ENCODE measurements around the gene YEATS2. TPM values are rescaled to one million over a fixed set of nuclear protein-coding genes. Genes with fewer than 3 reads are reported as not detected.

Gene YEATS2
- total and polyA plus RNA-seq, 2 of the 4 experiments (the other 2 are of a cell fraction) = 30.1 to 43.0 TPM

- Histone ChIP-seq H3K4me3 (ENCODE audit: insufficient read depth, low read depth, low read length) (no peak overlapping the region), H2BK20ac (ENCODE audit: low read depth, low read length) (no peak overlapping the region), H3K9me3 (ENCODE audit: control insufficient read depth, insufficient read depth, low read length) (no peaks in the 10 kb centered on the region), H2AK5ac (ENCODE audit: low read depth, low read length) (no peak overlapping the region), H3K14ac (replicated peaks; ENCODE audit: low read depth, low read length) (no peak overlapping the region), H2BK120ac (ENCODE audit: low read depth, low read length) (no peak overlapping the region), H2BK15ac (ENCODE audit: low read depth, low read length) (no peak overlapping the region), H4K5ac (ENCODE audit: low read depth, low read length) (no peak overlapping the region), H3K9me1 (ENCODE audit: insufficient read depth, low read length) (no peaks in the 10 kb centered on the region), H3K27ac (ENCODE audit: insufficient read depth, low read length) (no peak overlapping the region), H3K18ac (ENCODE audit: low read depth, low read length) (no peak overlapping the region), H2AFZ (replicated peaks; ENCODE audit: low read length, poor library complexity) (no peak overlapping the region), H2BK5ac (ENCODE audit: low read depth, low read length, poor library complexity, severe bottlenecking) (no peak overlapping the region), H4K8ac (ENCODE audit: low read depth in 2 of 2, low read length in 2 of 2) (no peak overlapping the region), H2AK9ac (replicated peaks; ENCODE audit: low read depth, low read length, poor library complexity) (no peak overlapping the region), H3K23ac (ENCODE audit: low read depth, low read length) (no peak overlapping the region), H3K56ac (ENCODE audit: extremely low read depth, insufficient read depth, low read length) (no peak overlapping the region), H4K20me1 (ENCODE audit: insufficient read depth, low read length) (peaks cover 4% of the 10 kb centered on the region), H4K91ac (ENCODE audit: insufficient read depth, low read depth, low read length) (no peak overlapping the region), H3K79me1 (ENCODE audit: low read depth in 1 of 2, low read length in 2 of 2) (peaks cover 0 to 6% of the 10 kb centered on the region in 2 experiments; a peak in 2 of 4 replicates), H3K4ac (ENCODE audit: low read depth, low read length) (no peak overlapping the region), H3K4me2 (ENCODE audit: low read depth, low read length) (no peak overlapping the region), H3K36me3 (ENCODE audit: control insufficient read depth, insufficient read depth, low read length) (peaks cover 75% of the 10 kb centered on the region), H3K4me1 (ENCODE audit: control insufficient read depth, insufficient read depth, low read length) (no peaks in the 10 kb centered on the region), H3K27me3 (ENCODE audit: control insufficient read depth, insufficient read depth, low read length) (no peaks in the 10 kb centered on the region), H3K9ac (ENCODE audit: low read depth, low read length) (no peak overlapping the region)
- no TSS peak for BruUV-seq (replicated peaks)
- TF ChIP-seq FOS (IDR thresholded peaks at IDR 0.05; ENCODE audit: low read depth, low read length) (no peak), RFX5 (IDR thresholded peaks at IDR 0.05; ENCODE audit: low read depth, low read length) (no peak), BHLHE40 (IDR thresholded peaks at IDR 0.05; ENCODE audit: low read depth, low read length) (no peak), USF2 (IDR thresholded peaks at IDR 0.05; ENCODE audit: low read depth, low read length) (no peak), POLR2A (IDR thresholded peaks at IDR 0.05; ENCODE audit: low read depth, low read length) (no peak), NFE2L2 (IDR thresholded peaks at IDR 0.05; ENCODE audit: low read depth, low read length) (no peak), RAD21 (IDR thresholded peaks at IDR 0.05; ENCODE audit: low read length) (no peak), SMC3 (IDR thresholded peaks at IDR 0.05; ENCODE audit: low read depth, low read length) (no peak), MAZ (IDR thresholded peaks at IDR 0.05; ENCODE audit: borderline replicate concordance, low read depth, low read length) (no peak), CTCF (conservative IDR thresholded peaks at IDR 0.05; ENCODE audit: low read depth, low read length) (no peak), MAFK (IDR thresholded peaks at IDR 0.05; ENCODE audit: low read depth, low read length) (no peak), MXI1 (IDR thresholded peaks at IDR 0.05; ENCODE audit: borderline replicate concordance, low read depth, low read length) (no peak), CHD1 (IDR thresholded peaks at IDR 0.05; ENCODE audit: low read depth, low read length) (no peak)
- ATAC-seq (ENCODE audit: low read depth) (no peak), DNase-seq (no peak)
- CTCF ChIA-PET = no interaction called here
- intact Hi-C loops (cut with micrococcal nuclease) (no loop called here), in situ Hi-C loops (cut with MboI; ENCODE audit: low sequenced_read_pairs) (no loop called here), dilution Hi-C loops (cut with HindIII; ENCODE audit: low sequenced_read_pairs, unreplicated experiment) (no loop called here)
- POLR2A ChIA-PET (ENCODE audit: unreplicated experiment) = no interaction called here
- 90% methylated on average over 2 of the region's 6 CpGs; no CpG with 5 or more reads in 1 of the 2 experiments for WGBS, 2 experiments (ENCODE audit: extremely low coverage in 2 of 2, insufficient read length in 1 of 2)
These were observed 105.4 kb downstream of the YEATS2 start for GRCh38 chr3:183802989-183803388.

Measured in IMR-90 (cell line).